ENCODE results near the gene NAPG.

DNA sequence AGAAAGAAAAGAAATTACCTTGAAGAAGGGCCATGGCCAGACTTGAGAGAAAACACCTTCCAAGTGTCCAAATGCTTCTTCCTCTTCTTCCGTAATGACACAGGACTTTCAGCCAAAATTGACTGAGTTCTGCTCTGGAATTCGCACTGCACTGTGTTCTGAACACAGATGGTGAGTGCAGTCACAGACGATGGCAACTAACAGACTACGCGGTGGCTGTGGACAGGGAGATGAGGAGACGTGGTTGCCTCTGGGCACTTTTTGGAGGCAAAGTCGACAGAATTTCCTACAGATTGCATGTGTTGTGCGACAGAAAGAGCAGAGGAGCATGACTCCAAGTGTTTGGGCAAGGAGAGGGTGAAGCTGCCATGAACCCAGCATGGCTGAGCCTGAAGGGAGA, 4.3 kb upstream of the NAPG start:
- TF ChIP-seq, protein P1, sequence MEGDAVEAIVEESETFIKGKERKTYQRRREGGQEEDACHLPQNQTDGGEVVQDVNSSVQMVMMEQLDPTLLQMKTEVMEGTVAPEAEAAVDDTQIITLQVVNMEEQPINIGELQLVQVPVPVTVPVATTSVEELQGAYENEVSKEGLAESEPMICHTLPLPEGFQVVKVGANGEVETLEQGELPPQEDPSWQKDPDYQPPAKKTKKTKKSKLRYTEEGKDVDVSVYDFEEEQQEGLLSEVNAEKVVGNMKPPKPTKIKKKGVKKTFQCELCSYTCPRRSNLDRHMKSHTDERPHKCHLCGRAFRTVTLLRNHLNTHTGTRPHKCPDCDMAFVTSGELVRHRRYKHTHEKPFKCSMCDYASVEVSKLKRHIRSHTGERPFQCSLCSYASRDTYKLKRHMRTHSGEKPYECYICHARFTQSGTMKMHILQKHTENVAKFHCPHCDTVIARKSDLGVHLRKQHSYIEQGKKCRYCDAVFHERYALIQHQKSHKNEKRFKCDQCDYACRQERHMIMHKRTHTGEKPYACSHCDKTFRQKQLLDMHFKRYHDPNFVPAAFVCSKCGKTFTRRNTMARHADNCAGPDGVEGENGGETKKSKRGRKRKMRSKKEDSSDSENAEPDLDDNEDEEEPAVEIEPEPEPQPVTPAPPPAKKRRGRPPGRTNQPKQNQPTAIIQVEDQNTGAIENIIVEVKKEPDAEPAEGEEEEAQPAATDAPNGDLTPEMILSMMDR (IDR thresholded peaks at IDR 0.05): no peak
- TF ChIP-seq CEBPB (IDR thresholded peaks at IDR 0.05): no peak

Data from A549 (cell line).